GM19238 (cell line): Measurements from ENCODE around the gene CACNA1S.

Source experiments
- DNase-seq: peaks from one replicate; pipeline ENCODE4 v3.0.0; 2011; ENCODE audit warnings: low spot score; ENCODE audit not compliant: insufficient read length

Gene CACNA1S

GRCh38 chr1:201112173-201112731 is at the start of gene CACNA1S:
Gene CACNA1S (minus strand): TSS chr1:201112426. CDS start chr1:201112339, 87 bp downstream.
- no peak for DNase-seq

- no peak for DNase-seq
These were observed 45.7 kb upstream of the CACNA1S start for GRCh38 chr1:201157949-201158348.

- DNase-seq = no peak
These were observed 44.6 kb upstream of the CACNA1S start for GRCh38 chr1:201156819-201157218.

DNA sequence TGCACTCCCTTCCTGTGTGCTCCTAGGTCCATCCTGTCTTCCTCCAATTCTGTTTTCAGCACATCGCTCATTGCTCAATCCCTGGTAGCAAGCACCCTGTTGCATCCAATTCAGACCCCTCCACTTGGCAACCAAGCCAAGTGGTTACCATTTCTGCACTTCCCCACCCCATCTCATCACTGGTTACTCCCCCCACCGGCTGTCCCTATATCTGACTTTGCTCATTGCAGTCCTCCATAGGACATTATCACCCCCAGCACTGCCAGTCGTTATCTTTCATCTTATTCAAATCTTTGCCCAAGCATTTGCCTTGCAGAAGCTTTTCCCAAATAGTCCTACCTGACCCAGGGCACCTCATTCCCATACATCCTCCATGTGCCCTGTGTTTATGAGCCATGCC is 44.1 kb upstream of the CACNA1S start:
- no peak for DNase-seq

DNA sequence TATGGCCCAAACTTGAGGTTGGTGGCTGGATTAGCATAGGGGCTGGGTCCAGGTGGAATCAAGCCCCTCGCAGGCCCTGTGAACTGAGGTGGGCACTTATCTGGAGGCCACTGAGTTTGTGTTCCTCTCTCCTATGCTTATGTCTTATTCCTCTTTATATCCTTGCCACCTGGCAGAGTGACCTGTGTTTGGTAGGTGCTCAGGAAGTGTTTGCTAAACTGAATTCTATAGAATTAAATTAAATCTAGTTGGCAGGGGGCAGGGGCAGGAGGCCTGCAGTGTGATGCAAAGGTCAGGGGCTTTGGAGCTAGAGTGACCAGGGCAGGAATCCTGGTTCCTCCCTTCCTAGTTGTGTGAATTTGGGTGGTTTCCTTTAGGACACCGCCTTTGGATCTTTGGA is 43.1 kb upstream of the CACNA1S start:
- DNase-seq = no peak

DNA sequence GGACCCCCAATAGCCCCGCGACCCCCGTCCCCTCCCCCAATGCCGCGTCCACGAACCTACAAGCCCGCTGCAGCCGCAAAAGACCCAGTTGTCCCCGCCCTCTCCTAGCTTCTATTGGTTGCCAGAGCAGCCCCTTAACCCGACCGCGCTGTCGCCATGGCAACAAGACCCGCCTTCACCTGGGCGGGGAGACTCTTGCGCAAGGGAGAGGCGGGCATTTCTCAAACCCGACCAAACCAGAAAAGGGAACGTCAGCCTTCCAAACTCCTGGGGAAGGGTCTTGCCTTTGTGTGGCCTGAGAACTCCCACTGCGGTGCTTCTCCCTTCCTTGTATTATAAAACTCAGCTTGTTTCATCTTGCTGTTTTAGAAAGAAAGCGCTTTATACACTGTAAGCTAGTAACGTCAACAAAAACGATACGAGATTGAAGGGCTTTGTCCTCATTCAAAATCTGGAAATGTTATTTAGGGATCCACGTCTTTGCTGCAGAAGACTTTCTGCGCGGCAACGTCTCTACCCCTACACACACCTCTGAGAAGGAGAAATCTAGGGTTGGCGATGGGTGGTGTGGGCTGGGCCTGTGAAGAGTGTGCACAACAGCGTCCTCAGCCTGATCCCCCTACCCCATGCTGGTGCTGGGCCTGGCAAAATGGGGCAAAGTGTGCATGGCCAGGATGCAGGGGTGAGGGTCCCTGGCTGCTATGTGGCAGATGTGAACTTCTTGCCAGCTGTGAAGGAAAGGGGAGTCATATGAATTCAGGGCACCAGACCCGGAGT is 42.4 kb upstream of the CACNA1S start, which contains the start of gene TMEM9:
Gene TMEM9 (minus strand): TSS at position 86 of the 777 bp plus-strand sequence. CDS start 551 bp downstream, outside the sequence.
- peak; percentile 97 for DNase-seq

DNA sequence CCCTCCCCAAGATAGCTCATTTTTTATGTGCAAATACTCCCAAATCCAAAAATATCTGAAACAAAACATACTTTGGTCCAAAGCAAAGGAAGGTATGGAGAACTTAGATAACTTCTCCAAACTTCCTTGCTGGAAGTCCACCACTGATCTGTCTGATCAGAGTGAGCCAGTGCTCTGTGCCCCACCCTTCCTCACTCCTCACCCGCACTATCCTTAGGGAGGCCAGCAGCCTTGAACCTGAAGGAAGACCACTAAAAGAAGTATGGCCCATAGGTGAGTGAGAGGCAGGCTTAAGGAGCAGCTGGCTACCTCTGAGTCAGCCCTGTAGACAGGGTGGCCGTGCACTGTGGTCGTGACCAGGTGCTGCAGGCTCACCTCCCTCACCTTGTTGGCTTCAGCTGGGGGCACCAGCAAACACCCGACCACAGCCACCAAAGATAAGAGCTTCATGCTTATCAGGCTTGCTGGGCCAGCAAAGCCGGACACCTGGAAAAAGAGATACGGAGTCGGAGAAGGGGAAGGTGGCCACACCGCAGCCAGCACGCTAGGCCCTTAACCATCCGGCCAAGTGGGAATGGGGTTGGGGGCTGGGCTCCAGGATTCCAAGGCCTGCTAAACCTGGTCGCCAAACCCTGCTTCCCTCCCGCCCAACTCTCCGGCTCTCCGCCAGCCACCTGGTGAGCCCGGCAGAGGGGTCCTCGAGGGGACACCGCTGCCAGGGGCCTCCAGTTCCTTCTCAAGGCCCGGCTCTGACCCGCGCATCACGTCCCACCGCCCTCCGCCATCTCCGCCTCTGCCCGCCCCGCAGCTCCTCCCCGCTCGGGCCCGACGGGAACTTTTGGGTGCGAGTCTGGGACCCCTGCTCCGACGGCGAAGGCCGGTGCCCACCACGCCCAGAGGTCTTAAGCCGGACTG is 41.5 kb upstream of the CACNA1S start:
- peak; percentile 84 for DNase-seq

GRCh38 chr1:201149400-201149799 is 37.2 kb upstream of the CACNA1S start:
- DNase-seq = peak; percentile 26

DNA sequence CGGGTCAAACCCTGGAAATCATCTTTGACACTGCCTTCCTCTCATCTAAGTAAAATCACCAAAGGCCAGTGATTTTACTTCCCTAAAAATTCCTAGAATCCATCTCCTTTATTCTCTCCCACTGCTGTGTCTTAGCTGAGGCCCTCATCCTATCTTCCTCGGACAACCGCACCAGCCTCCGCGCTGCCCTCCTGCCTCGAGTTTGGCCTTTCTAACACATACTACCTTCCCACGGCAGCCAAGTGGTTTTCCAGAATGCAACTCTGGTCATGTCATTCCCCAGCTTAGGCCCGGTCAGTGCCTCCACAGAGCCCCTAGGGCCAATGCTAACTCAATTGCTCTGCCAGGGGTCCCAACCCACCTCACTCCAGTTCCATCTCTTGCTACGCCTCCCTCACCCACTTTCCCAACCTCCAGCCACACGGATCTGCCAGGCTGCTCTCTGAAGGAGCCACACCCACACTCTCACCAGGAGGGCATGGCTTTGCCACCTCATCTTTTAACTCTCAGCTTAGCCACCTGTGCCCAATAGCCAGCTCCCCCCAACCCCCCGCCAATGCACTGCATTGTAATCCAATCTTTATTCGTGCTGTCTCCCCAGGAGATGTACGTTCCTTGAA is 35.3 kb upstream of the CACNA1S start:
- DNase-seq = no peak

- DNase-seq = no peak
These were observed 34.6 kb upstream of the CACNA1S start for GRCh38 chr1:201146626-201147390.

DNA sequence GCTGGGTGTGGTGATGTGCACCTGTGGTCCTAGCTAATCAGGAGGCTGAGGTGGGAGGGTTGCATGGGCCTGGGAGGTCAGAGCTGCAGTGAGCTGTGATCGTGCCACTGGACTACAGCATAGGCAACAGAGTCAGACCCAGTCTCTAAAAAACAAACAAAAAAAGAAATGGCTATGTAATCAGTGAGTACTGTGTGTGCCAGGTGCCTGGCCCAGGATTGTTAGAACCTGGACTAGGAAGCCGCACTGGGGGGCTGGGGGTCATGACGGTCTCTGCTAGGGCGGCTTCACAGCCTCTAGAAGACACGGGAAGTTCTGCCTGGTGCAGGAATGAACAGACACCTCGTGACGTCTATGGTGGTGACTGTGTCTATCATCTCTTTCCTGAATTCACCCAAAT is 33.6 kb upstream of the CACNA1S start:
- DNase-seq = no peak

DNA sequence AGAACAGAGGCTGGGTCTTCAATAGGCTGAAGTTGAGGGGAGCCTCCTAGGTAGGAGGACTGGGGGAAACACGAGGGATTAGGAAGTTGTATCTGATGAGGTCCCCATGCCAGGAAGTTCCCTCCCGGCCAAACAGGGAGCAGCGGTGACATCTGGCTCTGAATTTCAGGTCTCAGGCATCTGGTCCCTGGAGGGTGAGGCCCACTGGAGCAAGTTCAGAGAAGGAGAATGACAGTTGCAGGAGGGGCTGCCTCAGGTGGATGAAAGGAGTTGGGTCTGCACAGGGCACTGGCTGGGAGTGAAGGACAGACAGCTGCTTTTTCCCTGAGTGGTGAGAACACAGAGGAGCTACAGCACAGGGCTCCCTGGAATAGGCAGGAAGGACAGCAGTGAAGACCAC is 32.9 kb upstream of the CACNA1S start:
- no peak for DNase-seq

GRCh38 chr1:201144701-201145100 is 32.5 kb upstream of the CACNA1S start:
- no peak for DNase-seq

- DNase-seq = no peak
These were observed 31.8 kb upstream of the CACNA1S start for GRCh38 chr1:201143726-201144635.

- DNase-seq = no peak
These were observed 30.9 kb upstream of the CACNA1S start for GRCh38 chr1:201142849-201143725.

DNA sequence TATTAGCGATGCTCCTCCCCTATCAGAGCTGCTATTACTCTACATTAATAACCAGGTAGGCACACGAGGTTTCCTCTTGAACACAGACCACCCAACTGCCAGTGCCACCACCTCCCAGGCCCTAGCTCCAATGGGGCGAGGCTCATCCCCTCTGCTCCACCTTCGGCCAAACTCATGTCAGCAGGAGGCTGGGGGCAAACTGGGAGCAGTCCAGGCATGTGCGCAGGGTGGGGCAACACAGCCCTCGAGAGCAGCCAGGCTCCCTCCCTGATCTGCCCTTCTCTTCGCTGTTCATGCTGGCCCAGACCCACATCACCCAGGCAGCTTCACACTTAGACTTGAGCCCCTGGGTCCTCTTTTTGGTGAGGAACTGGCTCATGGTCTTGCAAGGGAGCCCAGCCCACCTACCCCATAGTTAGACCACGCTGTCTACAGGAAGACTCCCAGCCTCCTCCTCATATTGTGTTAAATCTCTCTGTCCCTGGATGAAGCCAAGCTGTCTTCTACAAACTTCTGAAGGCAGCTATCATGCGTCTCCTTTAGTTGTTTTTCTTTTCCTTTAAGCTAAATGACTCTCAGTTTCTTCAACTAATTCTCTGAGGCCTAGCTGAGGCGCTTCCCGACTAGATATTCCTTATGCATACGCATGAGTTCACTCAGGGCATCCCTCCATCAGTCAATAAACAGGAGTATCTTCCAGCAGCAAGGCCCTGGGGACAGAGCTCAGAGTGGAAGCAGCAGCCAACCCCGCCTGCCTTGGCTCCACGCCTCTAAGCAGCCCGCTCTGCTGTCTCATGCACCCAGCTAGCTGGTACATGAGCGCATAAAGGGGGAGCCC is 30.0 kb upstream of the CACNA1S start:
- DNase-seq = no peak

GRCh38 chr1:201141418-201141817 is 29.2 kb upstream of the CACNA1S start:
- no peak for DNase-seq

DNA sequence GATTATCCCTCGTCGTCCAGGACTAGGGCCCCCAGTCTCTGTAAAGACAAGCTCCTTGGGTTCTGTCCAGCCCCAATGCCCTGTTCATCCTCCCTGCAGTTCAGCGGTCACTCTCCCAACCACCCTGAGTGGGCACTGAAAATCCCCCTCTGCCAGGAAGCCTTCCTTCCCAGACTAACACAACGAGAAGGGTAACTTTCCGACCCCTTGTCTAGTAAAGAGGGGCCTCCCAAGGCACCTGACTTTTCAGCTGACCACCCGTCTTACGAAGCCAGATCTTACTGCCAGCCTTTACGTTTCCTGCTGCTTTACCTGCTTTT is 28.7 kb upstream of the CACNA1S start:
- DNase-seq = no peak
